NCI-H748 (cell line): ENCODE data around the gene RHOBTB3.
"Not testable (repeated sequence)": the region's sequence is repeated elsewhere in the genome, so short reads cannot be mapped to it uniquely, and the experiment has no call there.

ENCODE experiments used
- DNase-seq: peaks from one replicate; lab custom pipeline; 2025; ENCODE audit not compliant: unreplicated experiment; lab: John Stamatoyannopoulos, UW

RHOBTB3 gene, protein sequence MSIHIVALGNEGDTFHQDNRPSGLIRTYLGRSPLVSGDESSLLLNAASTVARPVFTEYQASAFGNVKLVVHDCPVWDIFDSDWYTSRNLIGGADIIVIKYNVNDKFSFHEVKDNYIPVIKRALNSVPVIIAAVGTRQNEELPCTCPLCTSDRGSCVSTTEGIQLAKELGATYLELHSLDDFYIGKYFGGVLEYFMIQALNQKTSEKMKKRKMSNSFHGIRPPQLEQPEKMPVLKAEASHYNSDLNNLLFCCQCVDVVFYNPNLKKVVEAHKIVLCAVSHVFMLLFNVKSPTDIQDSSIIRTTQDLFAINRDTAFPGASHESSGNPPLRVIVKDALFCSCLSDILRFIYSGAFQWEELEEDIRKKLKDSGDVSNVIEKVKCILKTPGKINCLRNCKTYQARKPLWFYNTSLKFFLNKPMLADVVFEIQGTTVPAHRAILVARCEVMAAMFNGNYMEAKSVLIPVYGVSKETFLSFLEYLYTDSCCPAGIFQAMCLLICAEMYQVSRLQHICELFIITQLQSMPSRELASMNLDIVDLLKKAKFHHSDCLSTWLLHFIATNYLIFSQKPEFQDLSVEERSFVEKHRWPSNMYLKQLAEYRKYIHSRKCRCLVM

DNA sequence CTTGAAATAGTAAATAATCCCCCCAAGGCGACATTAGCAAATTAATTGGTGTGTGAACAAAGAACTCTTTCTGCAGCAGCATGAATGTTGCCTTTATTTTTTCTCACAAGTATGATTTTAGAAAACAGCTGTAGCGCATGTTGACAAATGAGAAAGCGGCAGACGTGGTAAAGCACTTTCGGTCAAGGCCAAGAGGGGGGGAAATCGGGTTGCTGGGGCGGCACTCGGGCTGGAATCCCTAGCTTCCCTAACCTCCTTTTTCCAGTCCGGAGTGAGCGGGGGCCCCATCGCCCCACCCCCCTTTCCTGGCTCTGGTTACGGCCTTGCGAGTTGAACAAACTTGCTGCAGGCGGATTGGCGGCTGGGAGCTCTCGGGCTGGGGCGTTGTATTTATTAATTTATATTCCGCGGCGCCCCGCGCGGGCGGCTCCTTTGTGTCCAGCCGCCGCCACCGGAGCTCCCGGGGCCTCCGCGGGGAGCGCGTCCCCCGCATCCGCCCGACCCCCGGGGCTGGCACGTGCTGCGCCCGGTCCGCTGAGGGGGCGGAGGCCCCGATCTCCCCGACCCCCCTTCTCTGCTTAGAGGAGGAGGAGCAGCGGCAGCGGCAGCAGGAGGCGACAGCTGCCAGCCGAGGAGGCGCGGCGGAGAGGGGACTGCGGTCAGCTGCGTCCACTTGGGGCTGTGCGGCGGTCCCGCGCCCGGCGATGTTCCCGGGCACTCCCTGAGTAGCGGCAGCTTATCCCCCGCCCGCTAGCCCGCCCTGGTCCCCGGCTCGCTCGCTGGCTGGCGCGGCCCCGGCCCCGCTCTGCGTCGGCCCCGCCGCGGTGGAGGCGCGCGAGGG lies at the start of gene RHOBTB3:
RHOBTB3 (plus strand) TSS at position 607 of the 841 bp plus-strand sequence. CDS start 347 bp downstream, outside the sequence.
- DNase-seq: peak; percentile 90

DNA sequence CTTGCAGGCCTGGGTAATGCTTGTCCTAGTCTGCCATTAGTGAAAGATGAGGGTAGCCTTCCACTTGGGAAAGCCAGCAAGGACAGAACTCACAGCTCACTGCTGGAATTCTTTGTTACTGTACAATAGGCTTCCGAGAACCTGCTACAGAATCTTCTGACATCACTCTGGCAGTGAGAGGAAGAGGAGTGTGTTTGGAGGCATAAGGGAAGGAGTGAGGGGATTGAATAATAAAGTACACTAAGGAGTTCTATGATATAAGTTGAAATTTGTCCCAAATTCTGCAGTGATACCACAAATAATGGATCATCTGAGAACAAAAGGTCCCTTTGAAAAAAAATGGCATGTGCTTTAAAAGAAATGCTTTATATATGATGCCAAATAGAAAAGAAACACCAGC lies 48.2 kb upstream of the RHOBTB3 start, which contains the start of gene SPATA9:
SPATA9 (minus strand) TSS at position 101 of the 400 bp plus-strand sequence. CDS start 137 bp downstream, outside the sequence.
- DNase-seq: no peak

DNA sequence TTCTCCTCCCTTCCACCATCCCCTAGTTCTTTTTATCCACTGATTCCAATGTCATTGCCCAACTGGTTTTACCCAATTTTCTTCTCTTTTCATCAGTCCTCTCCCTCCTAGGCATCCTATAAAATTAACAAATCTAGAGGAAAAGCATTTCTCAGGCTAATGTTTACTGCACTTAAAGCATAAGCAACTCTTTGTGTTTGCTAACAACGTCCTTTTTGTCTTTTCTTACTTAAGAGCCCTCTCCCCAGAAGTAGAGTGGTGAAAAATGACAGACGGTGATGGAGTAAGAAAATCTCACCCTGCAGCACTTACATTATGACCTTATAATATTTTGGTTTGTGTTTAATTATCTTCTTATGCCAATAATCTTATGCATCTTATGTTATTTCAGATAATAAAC lies 46.8 kb upstream of the RHOBTB3 start:
- no peak for DNase-seq

DNA sequence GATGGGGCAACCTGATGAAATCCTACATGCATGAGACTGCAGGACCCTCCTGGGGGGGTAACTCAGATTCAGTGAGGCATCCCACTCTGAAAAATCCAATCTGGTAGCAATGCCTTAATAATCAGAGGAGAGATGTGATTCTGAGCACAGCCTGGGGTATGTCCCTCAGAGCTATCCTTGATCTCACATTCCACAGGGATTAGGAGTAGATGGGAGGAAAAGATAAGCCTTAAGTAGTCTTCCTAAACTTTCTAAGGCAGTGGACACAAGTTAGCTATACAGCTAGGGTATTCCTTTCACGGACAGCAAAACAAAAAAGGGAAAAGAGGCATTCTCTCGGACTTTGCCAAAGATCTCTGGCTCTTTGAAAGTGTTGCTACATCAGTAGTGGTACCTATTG lies 44.5 kb upstream of the RHOBTB3 start:
- no peak for DNase-seq

DNA sequence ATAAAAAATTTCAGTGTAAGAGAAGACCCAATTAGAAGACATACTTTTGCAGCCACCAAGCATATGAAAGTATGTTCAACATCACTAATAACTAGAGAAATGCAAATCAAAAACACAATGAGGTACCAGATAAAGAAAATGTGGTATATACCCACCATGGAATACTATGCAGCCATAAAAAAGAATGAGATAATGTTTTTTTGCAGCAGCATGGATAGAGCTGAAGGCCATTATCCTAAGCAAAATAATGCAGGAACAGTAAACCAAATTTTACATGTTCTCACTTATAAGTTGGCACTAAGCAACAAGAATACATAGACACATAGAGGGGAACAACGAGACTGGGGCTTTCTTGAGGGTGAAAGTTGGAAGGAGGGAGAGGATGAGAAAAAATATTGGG lies 41.5 kb upstream of the RHOBTB3 start:
- no peak for DNase-seq

DNA sequence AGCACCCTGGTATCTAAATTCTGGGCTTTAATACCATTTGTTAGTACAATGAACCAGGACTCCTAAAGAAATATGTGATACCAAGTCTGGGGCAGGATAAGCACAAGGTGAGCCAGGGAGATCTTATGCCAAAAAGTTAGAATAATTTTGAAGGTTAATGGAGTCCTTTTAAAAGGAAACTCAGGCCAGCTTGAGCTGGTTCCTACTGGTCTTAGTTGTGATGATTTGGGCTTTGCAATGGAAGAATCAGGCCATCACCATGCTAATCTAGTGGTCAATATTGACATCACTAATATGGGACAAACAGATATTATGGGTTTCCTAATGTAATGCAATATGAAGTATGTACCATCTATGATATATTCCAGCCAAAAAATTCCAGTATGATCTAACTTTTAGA lies 40.8 kb upstream of the RHOBTB3 start:
- no peak for DNase-seq

DNA sequence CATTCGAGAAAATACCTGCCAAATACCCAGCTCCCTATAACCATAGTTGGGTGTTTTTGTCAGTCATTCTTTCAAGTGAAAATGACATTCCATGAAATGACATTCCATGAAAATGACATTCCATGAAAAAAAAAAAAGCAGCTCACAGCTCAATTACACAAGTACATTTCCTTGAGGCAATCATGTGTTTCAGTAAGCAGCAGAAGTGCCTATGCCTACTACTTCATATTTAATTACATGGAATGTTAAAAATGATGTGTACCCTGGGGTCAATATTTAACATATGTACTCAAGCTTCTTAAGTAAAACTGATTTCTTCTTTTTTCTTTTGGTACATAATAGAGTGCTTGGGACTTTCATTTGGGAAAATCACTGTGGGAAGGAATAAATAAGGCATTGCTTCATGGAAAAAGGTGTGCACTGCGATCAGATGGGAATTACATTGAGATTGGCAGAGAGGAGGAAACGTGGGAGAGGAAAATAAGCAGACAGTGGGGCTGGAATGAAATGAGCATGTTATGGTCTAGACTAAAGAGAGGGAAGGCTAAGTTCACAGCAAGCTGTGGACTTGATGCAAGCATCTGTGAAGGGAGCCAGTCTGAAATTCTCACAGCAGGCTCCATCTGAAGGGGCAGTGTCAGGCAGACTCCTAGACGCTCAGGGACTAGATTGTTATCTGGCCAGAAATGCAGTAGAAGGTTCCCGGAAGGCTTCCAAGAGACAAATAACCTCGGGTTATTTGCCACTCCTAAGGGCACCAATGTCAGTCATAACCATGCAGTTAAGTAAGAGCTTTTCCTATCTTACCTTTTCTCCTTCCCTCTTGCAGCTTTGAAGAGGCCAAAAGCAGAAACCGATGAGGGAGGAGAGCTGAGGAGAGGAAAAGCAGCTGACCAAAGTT lies 33.1 kb upstream of the RHOBTB3 start:
- DNase-seq: no peak

DNA sequence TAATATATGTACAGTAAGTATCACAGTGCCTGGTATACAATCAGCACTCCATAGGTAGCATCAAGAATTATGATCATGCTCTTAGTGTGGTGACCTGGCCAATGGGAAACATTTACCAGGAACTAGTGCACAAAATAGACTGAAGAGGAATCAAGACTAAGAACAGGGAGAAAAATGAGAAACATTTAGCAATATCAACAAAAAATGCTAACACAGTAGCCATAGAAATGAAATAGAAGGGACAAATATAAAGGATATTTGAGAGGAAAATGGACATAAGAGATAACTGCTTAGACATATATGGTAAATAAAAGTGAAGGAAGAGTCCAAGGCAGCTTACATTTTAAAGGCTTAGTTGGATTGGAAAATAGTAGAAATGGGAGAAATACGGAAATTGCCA lies 31.8 kb upstream of the RHOBTB3 start:
- no peak for DNase-seq

DNA sequence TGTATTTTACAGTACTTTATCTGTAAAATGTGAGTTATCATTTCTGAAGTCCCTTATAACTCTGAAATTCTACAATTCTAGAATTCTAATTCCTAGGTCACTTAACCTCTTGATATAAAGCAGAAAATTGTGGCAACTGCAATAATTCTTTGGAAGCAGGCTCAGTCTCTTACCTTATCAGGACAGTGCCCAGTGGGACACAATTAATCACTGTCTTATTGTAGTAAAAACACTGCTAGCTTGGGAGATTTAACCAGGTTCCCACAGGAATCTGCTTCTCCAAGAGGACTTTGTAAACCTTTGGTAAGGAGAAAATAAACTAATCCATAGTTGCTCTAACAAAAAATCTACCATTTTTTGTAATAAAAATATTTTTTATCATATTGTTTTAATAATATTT lies 30.1 kb upstream of the RHOBTB3 start:
- DNase-seq: no peak

DNA sequence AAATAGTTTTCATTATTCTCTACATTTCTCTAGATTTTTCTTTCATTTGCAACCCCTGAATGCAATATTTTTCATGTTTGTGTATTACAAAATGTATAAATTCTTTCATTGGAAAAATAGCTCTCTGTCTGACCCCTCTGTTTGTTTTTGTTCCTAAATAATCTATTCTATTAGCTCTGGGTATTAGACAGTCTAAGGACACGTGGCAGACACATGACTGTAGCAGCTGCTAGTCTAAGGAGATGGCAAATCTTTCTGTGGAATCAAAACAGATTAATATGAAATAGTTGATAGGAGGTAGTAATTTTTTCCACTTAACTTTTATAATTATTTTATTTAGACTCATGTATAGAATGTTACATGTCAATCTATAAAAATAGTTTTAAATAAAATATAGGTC lies 27.0 kb upstream of the RHOBTB3 start:
- DNase-seq: no peak

DNA sequence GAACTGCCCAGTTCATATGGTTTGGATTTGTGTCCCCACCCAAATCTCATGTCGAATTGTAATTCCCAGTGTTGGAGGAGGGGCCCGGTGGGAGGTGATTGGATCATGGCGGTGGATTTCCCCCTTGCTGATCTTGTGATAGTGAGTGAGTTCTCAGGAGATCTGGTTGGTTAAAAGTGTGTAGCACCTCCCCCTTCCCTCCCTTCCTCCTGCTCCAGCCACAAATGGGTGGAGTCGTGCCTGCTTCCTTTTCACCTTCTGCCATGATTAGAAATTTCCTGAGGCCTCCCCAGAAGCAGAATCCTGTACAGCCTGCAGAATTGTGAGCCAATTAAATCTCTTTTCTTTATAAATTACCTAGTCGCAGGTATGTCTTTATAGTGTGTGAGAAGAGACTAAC lies 24.9 kb upstream of the RHOBTB3 start:
- DNase-seq: not testable (repeated sequence)

DNA sequence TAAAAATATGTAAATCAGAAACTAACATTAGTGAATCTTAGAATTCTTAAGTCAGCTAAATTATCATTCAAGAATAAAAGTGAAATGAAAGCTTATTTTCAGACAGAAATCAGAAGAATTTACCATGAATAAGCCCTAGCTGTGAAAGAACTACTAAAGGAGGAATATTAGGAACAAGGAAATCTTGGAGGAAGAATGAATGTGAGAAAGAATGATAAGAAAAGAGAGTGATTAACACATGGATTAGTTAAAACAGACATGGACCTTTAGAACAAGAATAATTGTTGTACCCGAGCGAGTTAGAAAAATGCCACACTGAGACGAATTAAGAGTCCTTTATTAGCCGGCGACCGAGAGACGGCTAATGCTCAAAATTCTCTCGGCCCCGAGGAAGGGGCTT lies 24.1 kb upstream of the RHOBTB3 start:
- DNase-seq: no peak

DNA sequence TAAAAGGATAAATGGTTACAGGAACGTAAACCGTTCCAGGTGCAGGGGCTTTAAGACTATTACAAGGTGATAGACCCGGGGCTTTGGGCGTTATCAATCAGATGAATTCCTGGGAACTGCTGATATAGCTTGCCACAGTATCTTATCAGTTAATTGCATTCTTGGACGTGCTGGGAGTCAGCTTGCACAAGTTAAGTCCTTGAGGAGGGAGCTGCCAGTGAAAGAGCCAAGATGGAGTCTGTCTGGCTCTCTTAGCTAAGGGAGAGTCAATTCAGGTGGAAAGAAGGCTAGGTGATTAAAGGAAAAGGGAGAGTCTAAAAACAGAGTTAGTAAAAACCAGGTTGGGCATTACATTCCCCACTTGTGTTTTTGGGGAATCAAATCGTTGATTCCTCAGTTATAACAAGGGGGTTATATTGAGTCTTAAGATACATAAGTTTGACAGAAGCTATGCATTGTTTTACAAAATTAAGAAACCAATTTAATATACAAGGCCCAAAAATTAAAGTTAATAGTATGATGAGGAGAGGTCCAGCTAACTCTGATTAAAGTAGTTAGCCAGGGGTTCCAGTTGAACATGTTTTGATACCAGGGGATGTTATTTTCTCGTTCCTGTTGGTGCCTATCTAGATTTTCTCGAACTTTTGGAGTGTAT lies 23.5 kb upstream of the RHOBTB3 start:
- not testable (repeated sequence) for DNase-seq

DNA sequence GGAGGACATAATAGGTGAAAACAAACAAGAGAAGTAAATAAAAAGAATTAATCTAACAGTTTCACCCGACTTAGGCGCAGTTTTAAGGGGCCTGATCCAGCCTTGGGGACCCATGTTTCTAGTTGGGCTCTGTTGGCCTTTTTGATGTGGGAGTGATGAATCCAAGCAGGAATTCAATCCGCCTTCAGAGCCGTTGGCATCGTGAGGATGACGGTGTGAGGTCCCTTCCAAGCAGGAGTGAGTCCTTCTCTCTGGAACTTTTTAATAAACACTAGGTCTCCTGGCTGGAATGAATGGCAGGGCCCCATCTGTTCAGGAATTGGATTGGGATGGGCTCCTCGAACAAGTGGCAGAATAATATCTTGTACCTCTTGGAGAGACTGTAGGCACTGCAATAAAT lies 22.3 kb upstream of the RHOBTB3 start:
- no peak for DNase-seq

DNA sequence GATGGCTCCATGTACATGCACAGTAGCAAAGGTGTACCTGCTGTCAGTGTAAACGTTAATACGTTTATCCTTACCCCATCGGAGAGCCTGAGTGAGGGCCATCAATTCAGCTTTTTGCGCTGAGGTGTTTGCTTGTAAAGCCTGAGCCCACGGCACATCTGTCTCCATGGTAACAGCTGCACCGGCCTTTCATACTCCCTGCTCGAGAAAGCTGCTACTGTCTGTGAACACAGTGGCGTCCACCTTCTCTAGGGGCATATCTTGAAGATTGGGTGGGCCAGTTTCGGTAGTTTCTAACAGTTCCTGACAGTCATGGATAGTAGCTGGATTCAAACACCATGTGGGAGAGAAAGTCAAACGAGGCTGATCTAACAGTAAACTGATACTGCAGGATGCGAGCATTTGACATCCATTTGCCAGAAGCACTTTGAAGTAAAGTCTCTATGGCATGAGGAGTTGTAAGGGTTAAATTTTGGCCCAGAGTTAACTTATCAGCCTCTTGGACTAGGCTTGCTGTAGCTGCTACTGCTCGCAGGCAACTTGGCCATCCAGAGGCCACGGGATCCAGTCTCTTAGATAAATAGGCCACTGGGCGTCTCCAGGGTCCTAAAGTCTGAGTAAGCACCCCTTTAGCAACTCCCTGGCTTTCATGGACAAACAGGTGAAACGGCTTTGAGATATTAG lies 21.0 kb upstream of the RHOBTB3 start:
- DNase-seq: peak; percentile 78

DNA sequence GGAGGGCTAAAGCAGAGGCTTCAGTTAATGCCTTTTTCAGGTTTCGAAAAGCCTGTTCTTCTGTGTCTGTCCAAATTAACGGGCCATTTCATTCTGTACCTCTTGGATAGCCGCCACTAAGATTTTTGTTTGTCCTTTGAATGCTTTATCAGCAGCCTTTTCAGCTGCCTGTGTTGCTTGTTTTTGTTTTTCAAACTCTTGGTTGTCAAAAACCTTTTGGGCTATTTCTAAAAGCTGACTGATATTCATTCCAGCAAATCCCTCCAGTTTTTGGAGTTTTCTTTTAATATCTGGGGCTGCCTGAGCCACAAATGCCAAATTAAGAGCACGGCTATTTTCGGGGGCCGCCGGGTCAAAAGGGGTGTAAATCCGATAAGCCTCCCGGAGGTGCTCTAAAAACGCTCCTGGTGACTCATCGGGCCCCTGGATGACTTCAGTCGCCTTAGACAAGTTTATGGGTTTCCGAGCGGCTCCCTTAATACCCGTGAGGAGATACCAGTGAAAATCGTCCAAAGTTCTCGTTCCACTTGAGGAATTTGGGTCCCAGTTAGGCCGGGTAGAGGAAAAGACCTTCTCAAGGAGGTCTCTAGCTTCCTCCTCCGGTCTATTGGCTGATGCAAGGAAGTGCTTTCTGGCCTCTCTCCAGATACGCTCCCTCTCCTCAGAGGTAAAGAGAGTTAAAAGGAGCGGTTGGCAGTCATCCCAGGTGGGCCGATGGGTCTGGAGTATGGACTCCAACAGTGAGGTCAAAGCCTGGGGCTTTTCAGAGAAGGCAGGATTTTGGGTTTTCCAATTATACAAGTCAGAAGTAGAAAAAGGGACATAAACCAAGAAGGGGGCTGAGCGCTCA lies 20.3 kb upstream of the RHOBTB3 start:
- not testable (repeated sequence) for DNase-seq

DNA sequence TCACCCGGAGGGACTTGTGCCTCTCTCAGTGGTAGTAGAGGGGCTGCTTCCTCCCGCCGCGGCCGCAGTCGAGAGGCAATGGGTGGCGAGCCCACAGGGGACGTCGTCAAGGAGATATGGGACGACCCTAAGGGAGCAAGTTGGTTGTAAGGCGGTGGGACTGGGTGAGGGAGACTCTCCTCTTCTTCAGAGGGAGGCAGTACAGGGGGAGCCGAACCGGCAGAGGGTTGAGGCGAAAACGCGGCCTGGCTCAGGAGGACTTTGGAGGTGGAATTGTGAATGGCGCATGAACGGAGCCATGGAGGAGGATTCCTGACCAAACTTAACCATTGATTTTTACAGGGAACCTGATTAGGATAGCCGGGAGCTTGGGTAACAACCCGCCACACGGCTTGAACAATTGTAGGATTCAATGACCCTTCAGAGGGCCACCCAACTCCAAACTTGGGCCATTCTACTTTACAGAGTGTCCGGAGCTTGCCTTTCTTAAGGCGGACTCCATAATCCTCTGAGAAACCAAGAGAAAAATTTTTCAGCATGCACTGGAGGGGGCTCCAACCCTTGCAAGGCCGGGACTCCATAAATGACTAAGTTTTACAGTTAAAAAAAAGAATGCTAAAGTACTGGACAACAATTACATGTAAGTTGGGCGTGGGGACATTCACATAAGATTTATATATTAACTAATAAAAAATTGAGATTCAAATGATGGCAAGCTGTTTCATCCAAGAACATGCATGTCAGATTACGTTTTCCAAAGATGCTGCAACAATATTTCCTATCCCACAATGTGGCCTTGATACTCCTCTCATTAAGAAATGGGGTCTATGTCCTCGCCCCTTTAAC lies 19.4 kb upstream of the RHOBTB3 start:
- no peak for DNase-seq
